Mucosa of descending colon (tissue), 3 donors: ENCODE measurements around the gene CMTM8. TPM values are rescaled to one million over a fixed set of nuclear protein-coding genes. Genes with fewer than 3 reads are reported as not detected.

ENCODE experiments used
- ATAC-seq: fragments of 200-7000 bp; cut with Tn5 transposase; one replicate; pipeline ENCODE4 v1.9.1; 2020; ENCODE audit warnings: mild to moderate bottlenecking, moderate library complexity
- DNase-seq, 3 donors: peaks; one replicate each; pipeline ENCODE4 v3.0.0-alpha.2; 2020
- H3K36me3 ChIP-seq: fragments of 200-600 bp; one replicate; pipeline ENCODE4 v1.8.0; 2021; ENCODE audit warnings: low read depth, mild to moderate bottlenecking
- H3K4me1 ChIP-seq: fragments of 200-600 bp; one replicate; pipeline ENCODE4 v1.8.0; 2021; ENCODE audit warnings: low read depth, mild to moderate bottlenecking
- H3K4me3 ChIP-seq: fragments of 200-600 bp; one replicate; pipeline ENCODE4 v1.8.0; 2021; ENCODE audit warnings: mild to moderate bottlenecking
- H3K9me3 ChIP-seq: fragments of 200-600 bp; one replicate; pipeline ENCODE4 v1.8.0; 2021; ENCODE audit warnings: mild to moderate bottlenecking
- intact Hi-C, 2 donors: fragments of 100-400 bp; cut with DNase I in 1 of 2; cut with micrococcal nuclease in 1 of 2; formaldehyde crosslinking; loops; one replicate each; pipeline versions ENCODE4 v1.11.0 to v1.11.1; 2022; cut with DNase I, micrococcal nuclease
- total RNA-seq, 3 donors: library from RNA; stranded (reverse); fragmentation: NEBNext Ultra II Directional in 2 of 3; extraction: Animal tissue kit (Norgen Biotek cat#: 25700) in 2 of 3; gene quantifications; one replicate each; pipeline versions ENCODE4 v1.2.1 to v1.2.4, GENCODE V29; 2021 to 2023
- TF ChIP-seq, protein P1 (sequence below): fragments of 200-600 bp; IDR thresholded peaks from one replicate; pipeline ENCODE4 v1.8.0; 2022; ENCODE audit warnings: antibody characterized with exemption, mild to moderate bottlenecking
- donor health status: DM: no; HTN: no; CAD: no; lungs with moderate emphysema.
- donor health status: DM: no; HTN: no; CAD: no.
- donor health status: DM: no; HTN: yes; CAD: no.

Gene CMTM8
- total RNA-seq, 3 donors from 2014 or later = 3.5 to 10.5 (median 8.4) TPM

DNA sequence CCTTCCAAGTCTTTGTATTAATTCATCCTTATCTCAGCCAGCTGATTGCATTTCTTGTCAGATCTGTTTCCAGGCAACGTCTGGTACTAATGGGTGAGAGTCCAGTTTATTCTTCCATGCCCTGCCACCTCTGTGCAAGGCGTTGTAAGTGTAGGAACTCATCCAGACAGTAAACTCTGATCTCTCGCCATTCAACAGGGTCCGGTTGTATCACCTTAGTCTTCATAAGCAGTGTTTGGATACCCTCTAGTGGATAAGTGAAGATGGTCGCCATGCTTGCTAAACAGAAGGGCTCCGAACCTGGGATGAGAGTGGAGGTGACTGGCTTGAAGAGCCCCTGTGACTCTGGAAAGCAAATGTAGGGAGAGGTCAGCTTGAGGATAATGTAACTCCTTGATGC, 101.6 kb downstream of the CMTM8 start:
- Histone ChIP-seq H3K9me3 (no peaks in the 10 kb centered on the region), H3K4me1 (no peaks in the 10 kb centered on the region), H3K4me3 (no peak overlapping the region), H3K36me3 (no peaks in the 10 kb centered on the region)
- intact Hi-C loops = loop anchor here in 1 of 2 donors (10.0 kb wide), 1 partner anchor 165 kb away; no protein-coding TSS in a partner anchor
- DNase-seq (peak in 1 of 3 donors; percentile 12), ATAC-seq (peak; percentile 59)
- TF ChIP-seq, protein P1, sequence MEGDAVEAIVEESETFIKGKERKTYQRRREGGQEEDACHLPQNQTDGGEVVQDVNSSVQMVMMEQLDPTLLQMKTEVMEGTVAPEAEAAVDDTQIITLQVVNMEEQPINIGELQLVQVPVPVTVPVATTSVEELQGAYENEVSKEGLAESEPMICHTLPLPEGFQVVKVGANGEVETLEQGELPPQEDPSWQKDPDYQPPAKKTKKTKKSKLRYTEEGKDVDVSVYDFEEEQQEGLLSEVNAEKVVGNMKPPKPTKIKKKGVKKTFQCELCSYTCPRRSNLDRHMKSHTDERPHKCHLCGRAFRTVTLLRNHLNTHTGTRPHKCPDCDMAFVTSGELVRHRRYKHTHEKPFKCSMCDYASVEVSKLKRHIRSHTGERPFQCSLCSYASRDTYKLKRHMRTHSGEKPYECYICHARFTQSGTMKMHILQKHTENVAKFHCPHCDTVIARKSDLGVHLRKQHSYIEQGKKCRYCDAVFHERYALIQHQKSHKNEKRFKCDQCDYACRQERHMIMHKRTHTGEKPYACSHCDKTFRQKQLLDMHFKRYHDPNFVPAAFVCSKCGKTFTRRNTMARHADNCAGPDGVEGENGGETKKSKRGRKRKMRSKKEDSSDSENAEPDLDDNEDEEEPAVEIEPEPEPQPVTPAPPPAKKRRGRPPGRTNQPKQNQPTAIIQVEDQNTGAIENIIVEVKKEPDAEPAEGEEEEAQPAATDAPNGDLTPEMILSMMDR = no peak

DNA sequence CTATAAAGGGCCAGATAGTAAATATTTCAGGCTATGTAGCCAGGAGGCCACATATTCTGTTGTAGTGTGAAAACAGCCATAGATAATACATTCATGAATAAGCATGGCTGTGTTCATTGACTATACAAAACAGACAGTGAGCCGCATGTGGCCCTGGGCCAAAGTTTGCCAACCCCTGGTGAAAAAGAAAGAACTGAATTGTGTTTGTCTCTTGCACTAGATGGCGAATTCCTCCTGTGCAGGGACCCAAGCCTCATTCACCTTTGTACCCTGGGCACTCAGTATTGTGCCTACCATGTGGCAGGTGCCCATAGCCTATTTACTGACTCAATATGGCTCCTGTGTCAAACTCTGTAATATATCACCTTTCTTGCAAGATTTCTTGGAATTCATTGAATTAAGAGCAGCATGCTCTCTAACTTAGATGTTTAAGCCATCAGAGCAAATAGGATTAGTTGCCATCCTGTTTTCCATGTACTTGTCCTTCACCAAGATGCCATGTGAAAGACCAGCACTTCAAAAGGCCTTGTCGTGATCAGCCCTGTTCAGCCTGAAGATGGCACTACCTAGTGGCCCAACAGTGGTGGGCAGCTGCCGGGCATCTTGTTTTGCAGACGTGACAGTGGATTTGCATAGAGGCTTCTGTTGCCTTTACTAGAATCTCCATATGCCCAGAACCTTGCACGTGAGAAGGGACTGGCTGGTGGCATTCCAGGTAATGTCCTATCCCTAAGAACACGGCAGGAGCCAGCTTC, 102.3 kb downstream of the CMTM8 start:
- H3K9me3 ChIP-seq = no peaks in the 10 kb centered on the region
- no peak overlapping the region for H3K4me3 ChIP-seq
- ATAC-seq (peak; percentile 68), DNase-seq (peak in 2 of 3 donors; percentile 17 to 39)
- intact Hi-C loops = loop anchor here in 1 of 2 donors (10.0 kb wide), 1 partner anchor 166 kb away; no protein-coding TSS in a partner anchor
- TF ChIP-seq, protein P1 = no peak
- no peaks in the 10 kb centered on the region for H3K4me1 ChIP-seq
- H3K36me3 ChIP-seq = no peaks in the 10 kb centered on the region

DNA sequence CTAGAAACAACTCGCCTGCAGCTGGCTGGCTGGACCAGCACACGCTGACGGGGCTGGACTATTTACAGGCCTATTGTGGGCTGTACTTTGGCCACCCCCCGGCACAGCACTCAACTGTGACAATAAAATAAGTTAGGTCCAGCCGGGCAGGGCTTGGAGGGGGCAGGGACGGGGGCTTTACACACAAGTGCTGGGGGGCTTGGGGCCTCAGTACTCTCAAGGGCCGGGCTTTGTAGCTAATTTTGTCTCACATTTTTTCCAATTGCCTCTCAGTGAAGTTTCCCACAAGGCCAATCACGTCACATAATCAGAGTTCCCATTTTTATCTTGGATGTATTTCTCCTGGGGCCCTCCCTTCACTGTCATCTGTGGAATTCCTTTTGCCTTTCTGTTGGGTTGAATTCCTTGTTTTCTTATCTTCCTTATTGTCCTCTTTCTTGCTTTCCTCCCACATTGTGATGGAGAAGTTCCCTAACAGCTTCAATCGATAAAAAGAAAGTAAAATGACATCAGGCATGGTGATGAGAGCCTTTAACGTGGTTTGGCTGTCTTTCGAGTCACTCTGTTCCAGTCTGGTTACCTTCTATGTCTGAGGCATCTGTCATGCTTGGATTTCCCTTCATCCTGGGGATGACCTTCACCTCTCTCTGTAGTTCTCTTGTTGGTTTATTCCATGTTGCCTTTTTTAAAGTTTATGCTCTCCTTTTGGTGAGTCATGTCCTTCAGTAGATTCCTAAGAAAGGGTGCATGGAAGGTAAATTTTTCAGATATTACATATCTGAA, 109.1 kb downstream of the CMTM8 start:
- Histone ChIP-seq H3K4me1 (peaks cover 5% of the 10 kb centered on the region), H3K36me3 (no peaks in the 10 kb centered on the region), H3K9me3 (no peaks in the 10 kb centered on the region), H3K4me3 (no peak overlapping the region)
- DNase-seq (peak in 1 of 3 donors; percentile 20), ATAC-seq (no peak)
- intact Hi-C loops = loop anchor here in 1 of 2 donors (10.0 kb wide), 1 partner anchor 173 kb away; no protein-coding TSS in a partner anchor
- TF ChIP-seq, protein P1 = no peak

DNA sequence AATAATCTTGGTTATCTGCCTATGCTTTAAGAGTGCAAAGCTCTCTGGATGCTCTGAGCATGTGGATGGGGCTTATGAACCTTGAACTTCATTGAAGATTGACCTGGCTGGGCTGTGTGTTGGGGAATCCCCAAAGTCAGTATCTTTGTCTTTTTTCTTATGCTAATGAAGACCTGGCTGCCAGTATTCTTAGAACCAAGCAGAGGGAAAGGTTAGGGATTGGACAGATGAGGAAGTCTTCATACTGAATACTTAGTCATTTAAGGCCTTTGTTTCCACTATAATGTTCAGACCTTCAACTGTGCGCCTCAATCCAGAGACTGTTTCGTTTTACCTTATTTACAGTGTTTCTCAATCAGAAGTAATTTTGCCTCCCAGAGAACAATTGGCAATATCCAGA, 110.7 kb downstream of the CMTM8 start:
- Histone ChIP-seq H3K9me3 (no peaks in the 10 kb centered on the region), H3K36me3 (no peaks in the 10 kb centered on the region), H3K4me3 (no peak overlapping the region), H3K4me1 (peaks cover 5% of the 10 kb centered on the region)
- TF ChIP-seq, protein P1 = no peak
- intact Hi-C loops = loop anchor here in 1 of 2 donors (10.0 kb wide), 1 partner anchor 174 kb away; no protein-coding TSS in a partner anchor
- ATAC-seq (no peak), DNase-seq (no peak)

DNA sequence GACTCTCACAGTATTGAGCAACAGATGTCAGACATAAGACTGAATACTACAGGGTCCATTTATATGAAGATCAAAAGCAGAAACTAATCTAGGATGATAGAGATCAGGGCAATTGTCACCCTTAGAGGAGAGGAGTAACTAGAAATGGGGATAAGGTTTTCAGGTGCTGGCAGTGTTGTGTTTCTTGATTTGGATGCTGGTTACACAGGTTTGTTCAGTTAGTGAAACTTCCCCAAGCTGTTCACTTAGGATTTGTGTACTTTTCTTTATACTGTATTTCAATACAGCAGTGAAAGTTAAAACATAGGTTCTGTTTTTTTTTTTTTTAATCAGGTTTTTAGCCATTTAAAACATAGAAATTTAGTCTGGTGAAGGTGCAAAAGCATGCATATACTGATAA, 114.1 kb downstream of the CMTM8 start:
- intact Hi-C loops = no loop called here
- DNase-seq (no peak), ATAC-seq (no peak)
- Histone ChIP-seq H3K36me3 (no peaks in the 10 kb centered on the region), H3K4me1 (no peaks in the 10 kb centered on the region), H3K9me3 (no peaks in the 10 kb centered on the region), H3K4me3 (no peak overlapping the region)
- TF ChIP-seq, protein P1 = no peak
